COR-L47 (cell line): ENCODE data around the gene KRT37.
"Not testable (repeated sequence)": the region's sequence is repeated elsewhere in the genome, so short reads cannot be mapped to it uniquely, and the experiment has no call there.

Source experiments
- DNase-seq: peaks from one replicate; lab custom pipeline; 2025; lab: John Stamatoyannopoulos, UW

Gene KRT37

DNA sequence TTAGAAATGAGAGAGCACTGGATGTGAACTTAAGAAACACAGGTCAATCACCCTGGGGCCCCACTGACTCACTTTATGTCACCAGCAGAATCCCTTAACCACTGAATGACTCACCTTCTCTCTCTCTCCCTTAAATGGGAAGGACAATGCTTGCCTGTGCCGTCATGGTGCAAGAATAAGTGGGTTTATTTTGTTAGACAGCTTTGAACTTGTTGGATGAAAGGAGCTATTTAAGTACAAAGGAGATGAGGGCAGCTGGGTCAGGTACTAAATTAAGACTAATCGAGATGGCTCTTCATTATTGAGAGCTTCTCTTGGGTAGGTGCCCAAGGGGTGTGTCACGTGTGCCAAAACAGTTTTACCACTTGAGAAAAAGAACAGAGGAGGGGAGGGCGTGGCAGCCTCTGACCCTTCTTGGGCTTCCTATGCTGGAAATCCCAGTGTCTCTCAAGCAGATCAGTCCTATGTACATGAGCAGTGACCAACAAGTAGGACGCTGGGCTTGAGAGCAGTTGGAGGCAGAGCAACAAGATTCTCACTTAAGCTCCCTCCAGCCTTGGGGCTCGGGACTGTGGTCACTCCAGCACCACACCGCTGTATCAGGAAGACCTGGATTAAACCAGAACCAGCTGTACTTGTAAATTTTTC lies 20.2 kb downstream of the KRT37 start:
- DNase-seq = peak; percentile 79

DNA sequence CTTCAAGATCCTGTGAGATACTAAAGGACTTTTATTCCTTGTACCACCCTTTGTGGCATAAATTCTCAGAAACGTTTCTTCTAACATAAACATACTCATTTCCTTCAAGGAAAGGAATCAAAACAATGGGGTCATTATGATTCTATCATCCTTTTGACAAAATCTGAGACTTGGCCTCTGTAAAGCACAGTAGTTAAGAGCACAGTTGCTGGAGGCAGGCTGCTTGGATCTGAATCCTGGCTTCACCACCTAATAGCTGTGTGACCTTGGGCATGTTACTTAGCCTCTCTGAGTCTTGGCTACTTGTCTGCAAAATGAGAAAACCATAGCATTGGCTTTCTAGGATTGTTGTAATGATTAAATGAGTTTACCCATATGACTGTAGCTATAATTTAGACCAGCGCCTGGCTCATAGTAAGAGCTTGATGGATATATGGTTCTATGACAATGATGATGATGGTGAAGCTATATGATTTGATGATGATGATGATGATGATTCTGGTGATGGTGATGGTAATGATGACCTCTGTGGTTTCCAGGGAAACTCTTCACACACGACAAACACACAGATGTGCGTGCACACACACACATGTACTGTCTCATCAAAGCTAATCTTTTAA lies 20.9 kb downstream of the KRT37 start:
- DNase-seq = no peak

DNA sequence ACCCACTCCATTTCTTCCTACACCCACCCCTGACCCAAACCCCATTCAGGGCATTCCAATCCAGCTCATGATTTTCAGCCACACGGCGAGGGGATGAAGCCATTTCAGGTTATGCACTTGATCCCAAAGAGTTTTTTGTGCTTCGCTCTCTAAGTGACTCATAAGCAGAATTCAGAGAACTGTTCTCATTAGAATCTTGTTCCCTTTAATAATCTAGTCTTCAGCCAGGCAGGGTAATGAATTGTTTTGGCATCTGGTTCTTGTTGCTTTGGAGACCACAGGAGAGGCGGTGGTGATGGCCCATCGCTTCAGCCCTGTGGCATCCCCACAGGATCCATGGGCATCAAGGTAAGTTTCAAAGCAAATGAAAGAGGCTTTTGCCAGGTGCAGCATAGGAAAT lies 22.2 kb downstream of the KRT37 start:
- DNase-seq = no peak

DNA sequence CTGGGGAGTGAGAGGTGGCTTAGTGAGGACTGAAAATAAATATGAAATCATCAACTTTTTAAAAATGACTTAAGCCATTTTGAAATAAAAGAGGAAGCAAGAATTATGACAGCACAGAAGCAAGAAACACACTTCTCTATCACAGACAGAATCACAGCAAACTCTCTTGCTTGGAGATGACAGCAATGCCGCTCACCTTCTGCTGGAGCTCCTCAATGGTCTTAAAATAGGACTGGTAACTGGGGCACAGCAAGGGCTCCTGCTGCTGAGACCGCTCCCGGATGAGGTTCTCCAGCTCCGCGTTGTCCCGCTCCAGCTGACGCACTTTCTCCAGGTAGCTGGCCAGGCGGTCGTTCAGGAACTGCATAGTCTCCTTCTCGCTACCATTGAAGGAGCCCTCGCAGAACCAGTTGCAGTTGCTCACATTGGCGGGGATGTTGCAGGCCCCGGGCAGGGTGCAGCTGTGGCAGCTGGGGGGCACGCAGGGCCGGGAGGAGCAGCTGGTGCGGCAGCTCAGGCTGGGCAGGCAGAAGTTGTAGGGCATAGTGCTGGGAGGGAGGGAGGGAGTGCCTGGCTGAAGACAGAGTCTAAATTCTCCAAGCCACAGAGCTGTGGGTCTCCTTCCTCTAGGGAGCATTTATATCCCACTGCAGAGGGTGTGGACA lies 27.3 kb downstream of the KRT37 start, which contains the start of gene KRT31:
Gene KRT31 (minus strand): TSS at position 613 of the 665 bp plus-strand sequence. CDS start 69 bp downstream, at position 544.
- DNase-seq = no peak

DNA sequence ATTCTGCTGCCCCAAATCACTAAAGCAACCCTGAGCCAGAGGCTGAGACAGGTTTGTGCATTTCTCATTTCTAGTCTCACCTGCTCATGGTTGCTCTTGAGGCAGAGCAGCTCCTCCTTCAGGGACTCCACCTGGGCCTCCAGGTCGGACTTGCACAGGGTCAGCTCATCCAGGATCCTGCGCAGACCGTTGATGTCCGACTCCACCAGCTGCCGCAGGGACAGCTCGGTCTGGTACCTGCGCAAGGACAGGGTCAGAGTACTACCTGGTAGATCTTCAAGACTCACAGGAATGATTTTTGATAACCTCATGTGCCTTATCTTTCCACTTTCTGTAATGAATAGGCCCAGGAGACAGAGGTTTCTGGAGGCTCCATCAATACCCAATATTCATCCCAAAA lies 28.0 kb downstream of the KRT37 start:
- no peak for DNase-seq

DNA sequence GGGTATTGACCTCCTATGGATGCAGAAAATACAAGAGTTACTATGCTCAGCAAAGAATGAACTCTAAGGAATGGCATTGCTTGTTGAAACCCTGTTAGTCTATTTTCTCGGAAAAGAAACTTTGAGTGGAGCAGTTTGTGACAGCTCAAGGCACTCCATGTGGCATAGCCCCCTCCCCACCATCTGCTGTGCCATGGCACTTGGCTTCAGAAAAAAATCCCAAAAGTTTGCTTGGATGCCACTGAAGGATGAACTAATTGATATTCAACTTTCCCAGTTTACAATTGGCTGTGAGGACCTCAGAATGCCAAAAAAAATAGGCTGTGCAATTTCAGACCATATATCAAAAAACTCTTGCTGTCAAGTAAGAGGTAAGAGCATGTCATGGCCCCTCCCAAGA lies 28.8 kb downstream of the KRT37 start:
- no peak for DNase-seq

DNA sequence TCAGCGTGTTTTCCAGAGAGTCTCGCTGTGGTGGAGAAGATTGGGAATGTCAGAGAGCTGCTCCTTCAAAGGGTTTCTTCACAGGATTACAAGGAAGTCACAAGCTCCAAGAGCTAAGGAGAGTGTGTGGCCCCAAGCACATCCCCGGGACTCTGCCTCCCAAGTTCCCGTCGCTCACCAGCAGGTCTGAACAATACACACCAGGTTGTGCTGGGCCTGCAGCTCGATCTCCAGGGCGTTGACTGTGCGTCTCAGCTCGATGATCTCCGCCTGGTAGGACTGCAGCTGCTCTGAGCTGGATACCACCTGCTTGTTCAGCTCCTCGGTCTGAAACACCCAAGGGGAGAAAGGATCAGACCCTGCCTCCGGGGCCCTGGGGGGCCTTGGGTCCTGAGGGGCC lies 29.3 kb downstream of the KRT37 start:
- not testable (repeated sequence) for DNase-seq

DNA sequence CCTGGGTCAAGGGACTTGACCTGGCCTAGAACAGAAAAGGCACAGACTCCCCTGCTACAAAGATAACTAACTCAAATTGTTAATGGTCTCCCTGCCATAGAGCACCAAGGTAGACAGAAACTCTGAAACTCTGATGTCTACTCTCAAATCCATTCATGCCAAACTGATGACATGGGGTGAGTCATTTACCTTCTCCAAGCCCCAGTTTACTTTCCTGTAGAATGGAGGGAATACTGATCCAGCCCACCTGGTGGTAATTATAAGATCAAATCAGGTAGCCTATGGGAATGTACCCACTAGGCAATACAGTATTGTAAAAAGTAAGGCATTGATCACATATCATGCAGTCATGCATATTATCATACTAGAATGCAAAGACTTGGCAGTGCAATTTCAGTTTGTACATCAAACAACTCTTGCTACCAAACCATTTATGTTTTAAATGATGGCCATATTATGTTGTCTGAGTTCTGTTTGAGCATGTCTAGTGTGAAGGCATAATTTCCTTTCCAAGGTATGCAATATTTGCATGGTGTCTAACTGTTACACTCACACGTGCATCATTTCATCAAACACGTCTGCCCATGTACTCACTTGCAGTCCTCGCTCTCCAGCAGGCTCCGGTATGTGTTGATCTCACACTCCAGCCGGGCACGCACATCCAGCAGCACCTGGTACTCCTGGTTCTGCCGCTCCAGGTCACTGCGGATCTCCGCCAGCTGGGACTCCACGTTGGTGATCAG lies 30.0 kb downstream of the KRT37 start:
- no peak for DNase-seq

DNA sequence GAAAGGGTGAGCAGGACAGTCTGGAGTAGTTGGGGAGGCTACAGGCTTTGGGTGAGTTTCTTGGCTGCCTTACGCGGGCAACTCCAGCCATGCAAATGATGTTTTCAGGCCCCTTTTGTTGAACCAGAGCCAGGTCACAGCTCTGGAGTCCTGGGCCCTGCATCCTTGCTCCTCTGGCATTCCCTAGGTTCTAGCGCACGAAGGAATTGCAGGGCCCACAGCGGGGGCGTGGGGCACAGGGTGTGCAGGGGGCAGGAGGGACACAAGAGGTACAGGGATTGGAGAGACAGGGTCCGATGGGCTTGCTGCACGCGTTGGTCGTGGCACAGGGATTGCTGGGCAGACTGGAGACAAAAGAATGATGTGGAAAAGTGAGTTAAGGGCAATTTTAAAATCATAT lies 30.6 kb downstream of the KRT37 start:
- DNase-seq = no peak

DNA sequence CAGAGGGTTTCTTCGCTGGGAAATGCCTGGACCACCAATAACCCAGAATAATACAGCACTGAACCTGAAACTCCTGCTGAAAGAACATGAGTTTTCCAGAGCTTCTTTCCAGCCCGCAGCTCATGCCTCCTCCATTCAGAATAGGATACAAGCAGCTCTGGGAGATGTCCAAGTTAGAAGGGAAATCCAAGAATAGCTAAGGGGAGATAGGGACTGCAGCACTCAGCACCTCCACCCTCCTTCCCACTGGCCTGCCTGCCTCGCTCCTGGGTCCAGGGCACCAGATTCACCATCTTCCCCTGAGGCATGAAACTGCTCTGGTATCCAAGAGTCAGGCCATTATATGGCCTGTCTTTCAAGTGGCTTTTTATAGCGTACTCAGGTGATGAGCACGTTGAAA lies 31.1 kb downstream of the KRT37 start:
- no peak for DNase-seq

DNA sequence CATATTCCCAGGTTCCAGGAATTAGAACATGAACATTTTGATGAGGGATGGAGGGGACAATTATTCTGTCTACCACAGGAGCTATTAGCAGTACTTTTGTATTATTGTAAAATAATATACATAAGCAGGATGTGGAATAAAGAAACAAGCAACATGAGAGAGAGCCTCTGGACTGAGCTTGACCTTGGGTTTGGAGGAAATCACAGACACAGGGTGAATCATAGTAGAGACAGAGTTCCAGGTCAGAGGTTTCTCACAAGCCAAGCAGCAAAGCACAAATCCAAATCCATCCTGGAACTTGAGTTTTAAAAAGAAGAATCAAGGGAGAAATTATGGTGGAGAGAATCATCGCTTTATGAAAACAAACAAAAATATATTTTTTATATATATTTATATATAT lies 32.1 kb downstream of the KRT37 start:
- no peak for DNase-seq

DNA sequence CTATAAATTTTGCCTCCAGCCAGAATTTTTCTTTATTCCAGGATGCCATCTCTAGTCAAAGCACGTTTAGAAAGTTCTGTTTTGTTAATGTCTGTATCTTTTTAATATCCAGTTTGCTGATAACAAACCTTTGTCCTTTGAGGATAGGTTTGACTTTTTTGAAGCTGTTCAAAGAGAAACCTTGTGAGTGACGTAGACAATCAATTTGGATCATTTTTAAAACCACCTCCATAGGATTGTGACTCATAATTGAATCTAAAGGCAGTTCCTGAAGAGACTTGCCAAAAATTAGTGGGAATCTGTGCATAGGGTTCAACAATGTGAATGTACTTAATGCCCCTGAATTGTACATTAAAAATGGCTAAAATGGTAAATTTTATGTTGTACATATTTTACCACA lies 32.9 kb downstream of the KRT37 start:
- no peak for DNase-seq

DNA sequence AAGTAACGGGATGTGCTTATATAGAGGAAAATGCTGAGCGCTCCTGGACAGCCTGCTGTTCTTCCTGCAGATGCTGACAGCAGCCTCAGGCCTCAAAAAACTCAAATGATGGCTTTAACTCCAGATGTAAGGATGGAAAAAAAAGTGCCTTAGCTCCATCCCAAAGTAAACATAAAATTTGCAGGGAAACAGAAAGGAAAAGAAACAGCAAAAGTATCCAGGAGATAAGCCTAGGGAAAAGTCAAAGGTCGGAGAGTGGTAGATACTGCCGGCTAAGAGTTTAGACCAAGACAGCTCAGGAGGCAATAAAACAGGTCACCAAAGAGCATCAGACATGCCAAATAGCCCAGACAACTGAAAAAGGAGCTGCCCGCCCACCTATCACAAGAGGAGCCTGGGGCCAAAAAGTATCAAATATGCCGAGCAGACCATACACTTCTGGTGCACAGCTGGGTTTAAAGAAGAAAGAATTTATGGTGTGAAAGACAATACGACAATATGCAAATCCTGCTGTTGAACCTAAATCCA lies 33.9 kb downstream of the KRT37 start:
- DNase-seq = no peak

DNA sequence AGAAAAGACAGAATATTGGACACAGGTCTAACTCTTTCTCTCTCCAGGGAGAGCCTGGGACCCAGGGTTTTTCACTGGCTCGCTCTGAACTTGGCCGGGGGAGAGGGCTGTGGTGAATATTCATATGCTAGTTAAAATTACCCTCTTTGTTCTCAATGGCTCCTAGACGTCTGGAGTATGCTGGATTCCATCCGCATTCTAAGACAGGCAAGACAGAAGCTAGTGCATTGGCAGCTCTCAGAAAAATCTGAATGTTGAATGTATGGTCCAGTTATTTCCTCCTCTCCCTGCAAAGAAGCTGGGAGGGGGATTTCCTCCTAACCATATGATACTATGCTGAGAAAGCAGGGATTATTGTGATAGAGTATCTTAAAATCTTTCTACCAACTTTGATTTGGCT lies 36.7 kb downstream of the KRT37 start:
- no peak for DNase-seq

DNA sequence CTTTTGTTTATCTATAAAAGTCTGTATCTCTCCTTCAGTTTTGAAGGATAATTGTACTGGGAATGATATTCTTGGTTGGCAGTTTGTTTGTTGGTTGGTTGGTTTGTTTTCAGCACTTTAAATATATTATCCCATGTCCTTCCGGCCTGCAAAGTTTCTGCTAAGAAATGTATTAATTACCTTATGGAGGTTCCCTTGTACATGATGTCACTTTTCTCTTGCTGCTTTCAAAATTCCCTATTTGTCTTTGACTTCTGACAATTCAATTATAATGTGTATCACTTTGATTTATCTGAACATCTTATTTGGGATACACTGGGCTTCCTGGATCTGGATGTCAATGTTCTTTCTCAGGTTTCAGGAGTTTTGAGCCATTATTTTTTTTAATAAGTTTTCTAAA lies 38.2 kb downstream of the KRT37 start:
- DNase-seq = no peak

DNA sequence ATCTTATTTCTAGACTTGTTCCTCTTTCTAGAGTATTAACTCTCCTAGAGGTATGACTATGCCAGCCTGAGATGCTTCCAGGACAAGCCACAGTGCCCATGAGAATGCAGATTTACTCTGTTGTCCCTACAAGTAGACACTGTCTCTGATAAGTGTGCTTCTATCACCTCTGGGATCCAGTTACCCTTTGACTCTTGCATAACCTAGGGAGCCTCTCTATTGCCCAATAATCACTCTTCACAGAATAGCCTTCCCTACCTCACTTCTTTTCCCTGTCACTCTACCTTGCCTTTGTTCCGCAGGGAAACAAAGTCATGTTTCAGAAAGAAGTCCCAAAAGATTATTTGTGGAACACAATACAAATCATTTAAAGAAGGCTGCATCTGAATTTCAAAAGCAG lies 40.7 kb downstream of the KRT37 start:
- no peak for DNase-seq

DNA sequence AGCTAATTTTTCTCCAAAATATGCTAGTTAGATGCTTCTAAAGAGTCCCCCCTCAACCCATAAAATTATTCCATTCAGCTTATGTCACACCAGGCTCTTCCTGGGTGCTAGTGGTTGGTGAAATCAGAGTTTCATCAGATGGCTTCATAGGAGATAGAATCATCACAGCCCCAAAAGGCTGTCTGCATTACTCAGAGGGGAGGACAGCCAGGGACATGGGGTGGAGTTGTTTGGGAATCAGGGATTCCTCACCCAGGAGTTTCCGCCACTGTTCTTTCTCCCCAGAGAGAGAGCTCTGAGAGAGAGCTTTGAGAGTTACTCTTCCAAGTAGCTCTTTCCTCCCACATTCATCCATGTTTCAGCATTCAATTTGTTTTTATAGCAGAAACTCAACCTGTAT lies 42.0 kb downstream of the KRT37 start:
- no peak for DNase-seq

DNA sequence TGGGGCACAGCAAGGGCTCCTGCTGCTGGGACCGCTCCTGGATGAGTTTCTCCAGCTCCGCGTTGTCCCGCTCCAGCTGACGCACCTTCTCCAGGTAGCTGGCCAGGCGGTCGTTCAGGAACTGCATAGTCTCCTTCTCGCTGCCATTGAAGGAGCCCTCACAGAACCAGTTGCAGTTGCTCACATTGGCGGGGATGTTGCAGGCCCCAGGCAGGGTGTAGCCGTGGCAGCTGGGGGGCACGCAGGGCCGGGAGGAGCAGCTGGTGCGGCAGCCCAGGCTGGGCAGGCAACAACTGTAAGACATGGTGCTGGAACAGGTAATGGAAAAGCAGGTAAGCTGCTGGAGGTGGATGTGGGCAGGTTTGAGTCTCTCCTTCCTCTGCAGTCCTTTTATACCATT lies 42.4 kb downstream of the KRT37 start, which contains the start of gene KRT34:
Gene KRT34 (minus strand): TSS at position 364 of the 400 bp plus-strand sequence. CDS start 60 bp downstream, at position 304.
- not testable (repeated sequence) for DNase-seq

DNA sequence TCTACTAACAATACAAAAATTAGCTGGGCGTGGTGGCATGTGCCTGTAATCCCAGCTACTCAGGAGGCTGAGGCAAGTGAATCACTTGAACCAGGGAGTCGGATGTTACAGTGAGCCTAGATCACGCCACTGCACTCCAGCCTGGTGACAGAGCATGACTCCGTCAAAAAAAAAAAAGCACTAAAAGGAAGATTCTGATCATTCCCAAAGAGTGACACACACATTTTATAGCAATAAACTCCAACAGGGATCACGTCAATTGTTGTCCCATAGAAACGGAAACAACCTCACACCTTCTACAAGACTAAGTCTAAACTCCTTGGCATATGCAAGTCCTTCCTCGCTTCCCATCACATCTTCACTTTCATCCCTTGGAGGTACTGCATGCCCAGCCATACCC lies 44.3 kb downstream of the KRT37 start:
- DNase-seq = not testable (repeated sequence)

DNA sequence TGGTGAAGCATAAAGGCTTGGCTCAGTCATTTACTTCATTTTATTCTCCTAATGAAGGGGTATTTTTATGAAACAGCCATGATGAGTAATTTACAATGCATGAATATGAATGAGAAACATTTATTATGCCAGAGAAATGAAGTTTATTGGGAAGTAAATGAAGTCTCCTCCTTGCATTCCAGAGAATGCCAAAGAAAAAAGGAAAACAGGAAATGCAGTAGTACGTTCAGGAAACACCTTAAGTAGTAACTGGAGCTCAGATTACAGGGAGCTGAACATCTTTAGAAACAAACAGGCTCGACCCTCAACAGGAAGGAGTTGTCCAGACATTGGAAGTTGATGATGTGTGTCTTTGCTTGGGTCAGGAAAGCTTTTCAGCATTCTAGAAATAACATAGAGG lies 46.8 kb downstream of the KRT37 start:
- no peak for DNase-seq
